Measurements from ENCODE around the gene TSPYL1. TPM values are rescaled to one million over a fixed set of nuclear protein-coding genes. Genes with fewer than 3 reads are reported as not detected.

Gene TSPYL1
- total RNA-seq, 4 donors from 2014 or later: 17.4 to 94.9 (median 57.7) TPM

GRCh38 chr6:116254297-116255056 is 25.3 kb downstream of the TSPYL1 start:
- Histone ChIP-seq H3K27me3 (no peaks in the 10 kb centered on the region), H3K4me1 (peaks cover 11% of the 10 kb centered on the region in 2 donors), H3K4me3 (peak overlapping the region; percentile 61 to 83), H3K9me3 (no peaks in the 10 kb centered on the region), H3K27ac (peak overlapping the region; percentile 93 to 94), H3K36me3 (no peaks in the 10 kb centered on the region)
- intact Hi-C loops (cut with DNase I; ENCODE audit: low total_unique reads): no loop called here
- TF ChIP-seq POLR2A (IDR thresholded peaks at IDR 0.05) (peak in 1 of 2 donors; percentile 36), CTCF (IDR thresholded peaks at IDR 0.05) (no peak)
- no peak for DNase-seq

- intact Hi-C loops (cut with DNase I; ENCODE audit: low total_unique reads): no loop called here
- peaks cover 11% of the 10 kb centered on the region in 2 donors for H3K4me1 ChIP-seq
- peak; percentile 96 for DNase-seq
Measured at GRCh38 chr6:116253505-116254296, 26.0 kb downstream of the TSPYL1 start, which contains the start of gene TSPYL4. TSS of gene TSPYL4 (minus strand) at chr6:116254075. CDS start at chr6:116254008, 67 bp downstream.

GRCh38 chr6:116253188-116253504 is 26.6 kb downstream of the TSPYL1 start:
- Histone ChIP-seq H3K4me1 (peaks cover 11% of the 10 kb centered on the region in 2 donors), H3K27ac (peak overlapping the region; percentile 93 to 94)
- TF ChIP-seq POLR2A (IDR thresholded peaks at IDR 0.05) (no peak), CTCF (IDR thresholded peaks at IDR 0.05) (no peak)

More at GRCh38 chr6:116253505-116254296, 26.0 kb downstream of the TSPYL1 start, which contains the start of gene TSPYL4:
- no peaks in the 10 kb centered on the region for H3K9me3 ChIP-seq
- peak; percentile 90 to 92 for TF ChIP-seq POLR2A (IDR thresholded peaks at IDR 0.05)
- no peak for TF ChIP-seq CTCF (IDR thresholded peaks at IDR 0.05)
- H3K27ac ChIP-seq: peak within 1 kb of the TSS; percentile 93 to 94
- H3K4me3 ChIP-seq: peak within 1 kb of the TSS; percentile 61 to 83
- H3K36me3 ChIP-seq: no peaks in the 10 kb centered on the region
- H3K27me3 ChIP-seq: no peaks in the 10 kb centered on the region

GRCh38 chr6:116251568-116252384 is 28.0 kb downstream of the TSPYL1 start:
- intact Hi-C loops (cut with DNase I; ENCODE audit: low total_unique reads): no loop called here

More at GRCh38 chr6:116253188-116253504, 26.6 kb downstream of the TSPYL1 start:
- peak overlapping the region; percentile 61 to 83 for H3K4me3 ChIP-seq
- intact Hi-C loops (cut with DNase I; ENCODE audit: low total_unique reads): no loop called here
- no peak for DNase-seq
- H3K9me3 ChIP-seq: no peaks in the 10 kb centered on the region
- H3K36me3 ChIP-seq: no peaks in the 10 kb centered on the region
- no peaks in the 10 kb centered on the region for H3K27me3 ChIP-seq

More at GRCh38 chr6:116251568-116252384, 28.0 kb downstream of the TSPYL1 start:
- no peaks in the 10 kb centered on the region for H3K9me3 ChIP-seq
- H3K4me1 ChIP-seq: peaks cover 11% of the 10 kb centered on the region in 2 donors
- peak overlapping the region; percentile 35 to 44 for H3K27ac ChIP-seq
- no peak for TF ChIP-seq POLR2A (IDR thresholded peaks at IDR 0.05)
- no peak for TF ChIP-seq CTCF (IDR thresholded peaks at IDR 0.05)
- DNase-seq: no peak
- no peak overlapping the region for H3K4me3 ChIP-seq
- no peaks in the 10 kb centered on the region for H3K36me3 ChIP-seq
- H3K27me3 ChIP-seq: no peaks in the 10 kb centered on the region

Data from uterus (tissue), 4 donors.